ENCODE results near the gene PLD1. TPM values are rescaled to one million over a fixed set of nuclear protein-coding genes. Genes with fewer than 3 reads are reported as not detected.
A peak's percentile ranks its signal among the peaks of the same experiment; 100 is the strongest.
"Not testable (repeated sequence)": the region's sequence is repeated elsewhere in the genome, so short reads cannot be mapped to it uniquely, and the experiment has no call there.

The PLD1 gene
- total RNA-seq, 1 donor: 19.4 TPM

- TF ChIP-seq, protein P1, sequence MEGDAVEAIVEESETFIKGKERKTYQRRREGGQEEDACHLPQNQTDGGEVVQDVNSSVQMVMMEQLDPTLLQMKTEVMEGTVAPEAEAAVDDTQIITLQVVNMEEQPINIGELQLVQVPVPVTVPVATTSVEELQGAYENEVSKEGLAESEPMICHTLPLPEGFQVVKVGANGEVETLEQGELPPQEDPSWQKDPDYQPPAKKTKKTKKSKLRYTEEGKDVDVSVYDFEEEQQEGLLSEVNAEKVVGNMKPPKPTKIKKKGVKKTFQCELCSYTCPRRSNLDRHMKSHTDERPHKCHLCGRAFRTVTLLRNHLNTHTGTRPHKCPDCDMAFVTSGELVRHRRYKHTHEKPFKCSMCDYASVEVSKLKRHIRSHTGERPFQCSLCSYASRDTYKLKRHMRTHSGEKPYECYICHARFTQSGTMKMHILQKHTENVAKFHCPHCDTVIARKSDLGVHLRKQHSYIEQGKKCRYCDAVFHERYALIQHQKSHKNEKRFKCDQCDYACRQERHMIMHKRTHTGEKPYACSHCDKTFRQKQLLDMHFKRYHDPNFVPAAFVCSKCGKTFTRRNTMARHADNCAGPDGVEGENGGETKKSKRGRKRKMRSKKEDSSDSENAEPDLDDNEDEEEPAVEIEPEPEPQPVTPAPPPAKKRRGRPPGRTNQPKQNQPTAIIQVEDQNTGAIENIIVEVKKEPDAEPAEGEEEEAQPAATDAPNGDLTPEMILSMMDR (IDR thresholded peaks at IDR 0.05; ENCODE audit: insufficient read depth, low read depth, low read length): no peak
- DNase-seq (ENCODE audit: low read depth): no peak
- H3K4me3 ChIP-seq (ENCODE audit: low read depth, low read length): no peak overlapping the region
Observed at GRCh38 chr3:171696805-171697204, 113.5 kb downstream of the PLD1 start.

GRCh38 chr3:171695426-171695825 lies 114.9 kb downstream of the PLD1 start:
- DNase-seq (ENCODE audit: low read depth): peak; percentile 46

GRCh38 chr3:171694888-171695287 lies 115.4 kb downstream of the PLD1 start:
- DNase-seq (ENCODE audit: low read depth): no peak
- TF ChIP-seq, protein P1 (IDR thresholded peaks at IDR 0.05; ENCODE audit: insufficient read depth, low read depth, low read length): no peak
- no peak overlapping the region for H3K4me3 ChIP-seq (ENCODE audit: low read depth, low read length)

More at GRCh38 chr3:171695426-171695825, 114.9 kb downstream of the PLD1 start:
- TF ChIP-seq, protein P1 (IDR thresholded peaks at IDR 0.05; ENCODE audit: insufficient read depth, low read depth, low read length): no peak
- H3K4me3 ChIP-seq (ENCODE audit: low read depth, low read length): no peak overlapping the region

- DNase-seq (ENCODE audit: low read depth): peak; percentile 31
- H3K4me3 ChIP-seq (ENCODE audit: low read depth, low read length): not testable (repeated sequence)
Observed at GRCh38 chr3:171692551-171692950, 117.7 kb downstream of the PLD1 start.

DNA sequence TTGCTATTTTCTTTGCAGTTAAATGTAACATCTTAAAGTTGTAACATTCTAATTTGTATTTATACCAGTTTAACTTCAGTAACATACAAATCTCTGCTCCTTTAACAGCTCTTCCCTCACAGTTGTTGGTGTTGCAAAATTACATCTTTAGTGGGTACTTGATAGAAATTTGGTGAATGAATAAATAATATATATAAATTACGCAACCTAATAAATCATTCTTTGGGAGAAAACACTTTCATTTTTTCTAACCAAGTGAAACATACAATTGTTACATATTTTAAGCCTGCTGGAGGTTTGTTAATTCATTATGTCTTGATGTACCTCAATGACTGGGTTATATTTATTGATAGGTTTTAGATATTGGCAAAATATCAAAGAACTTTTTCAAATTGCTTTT lies 118.8 kb downstream of the PLD1 start:
- TF ChIP-seq, protein P1 (IDR thresholded peaks at IDR 0.05; ENCODE audit: insufficient read depth, low read depth, low read length): no peak
- no peak for DNase-seq (ENCODE audit: low read depth)

DNA sequence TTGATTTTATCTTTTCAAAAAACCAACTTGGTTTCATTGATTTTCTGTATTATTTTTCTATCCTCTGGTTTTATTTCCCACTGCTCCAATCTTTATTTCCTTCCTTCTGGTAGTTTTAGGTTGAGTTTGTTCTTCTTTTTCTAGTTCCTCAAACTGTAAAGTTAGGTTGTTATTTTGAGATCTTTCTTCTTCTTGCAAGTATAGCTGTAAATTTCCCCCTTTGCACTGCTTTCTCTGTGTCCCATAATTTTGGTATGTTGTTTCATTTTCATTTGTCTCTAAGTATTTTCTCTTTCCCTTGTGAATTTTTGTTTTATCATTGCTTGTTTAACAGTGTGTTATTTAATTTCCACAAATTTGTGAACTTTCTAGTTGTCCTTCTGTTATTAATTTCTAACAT lies 120.0 kb downstream of the PLD1 start:
- TF ChIP-seq, protein P1 (IDR thresholded peaks at IDR 0.05; ENCODE audit: insufficient read depth, low read depth, low read length): no peak
- DNase-seq (ENCODE audit: low read depth): no peak
- no peak overlapping the region for H3K4me3 ChIP-seq (ENCODE audit: low read depth, low read length)

More for the DNA sequence above, 118.8 kb downstream of the PLD1 start:
- no peak overlapping the region for H3K4me3 ChIP-seq (ENCODE audit: low read depth, low read length)

DNA sequence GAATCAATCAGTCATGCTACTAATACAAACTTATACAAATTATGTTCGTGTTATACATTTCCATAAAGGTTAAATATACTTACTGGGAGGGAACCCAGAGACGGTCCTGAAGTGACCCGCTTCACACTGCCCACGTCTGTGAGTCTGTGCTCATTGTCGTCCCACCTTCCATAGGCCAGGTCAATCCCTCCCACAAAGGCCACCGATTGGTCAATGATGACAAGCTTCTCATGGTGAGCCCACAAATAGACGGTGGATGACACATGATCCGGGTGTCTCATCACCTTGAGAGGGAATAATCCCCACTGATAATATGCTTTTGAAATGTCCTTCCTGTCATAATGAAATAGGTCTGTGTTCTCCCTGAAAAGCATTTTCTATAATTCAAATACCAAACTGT lies 121.7 kb downstream of the PLD1 start:
- TF ChIP-seq, protein P1 (IDR thresholded peaks at IDR 0.05; ENCODE audit: insufficient read depth, low read depth, low read length): no peak
- no peak overlapping the region for H3K4me3 ChIP-seq (ENCODE audit: low read depth, low read length)
- no peak for DNase-seq (ENCODE audit: low read depth)
